GM13976 (cell line): ENCODE measurements around the gene RBM3.

ENCODE experiments used
- DNase-seq: peaks from one replicate; pipeline ENCODE4 v3.0.0; 2012; ENCODE audit warnings: low spot score
- CTCF ChIP-seq: IDR thresholded peaks from 2 replicates; pipeline ENCODE4 v1.5.1; 2012; ENCODE audit warnings: borderline replicate concordance, mild to moderate bottlenecking; ENCODE audit not compliant: insufficient read depth; ENCODE audit errors: extremely low read depth, missing control alignments, control extremely low read depth
- in situ Hi-C: fragments of 300-500 bp; cut with MboI; formaldehyde crosslinking; loops from one replicate; pipeline ENCODE4 v1.12.0; 2022; ENCODE audit warnings: low sequenced_read_pairs, mixed read lengths, inconsistent platforms; ENCODE audit not compliant: unreplicated experiment

Gene RBM3

GRCh38 chrX:48598614-48599013 is 24.3 kb downstream of the RBM3 start:
- no peak for DNase-seq
- no peak for TF ChIP-seq CTCF
- in situ Hi-C loops = no loop called here

- TF ChIP-seq CTCF = no peak
- in situ Hi-C loops = no loop called here
- no peak for DNase-seq
Observed at GRCh38 chrX:48599341-48599740, 25.1 kb downstream of the RBM3 start.

- DNase-seq = no peak
- in situ Hi-C loops = no loop called here
- TF ChIP-seq CTCF = no peak
Observed at GRCh38 chrX:48600226-48600625, 25.9 kb downstream of the RBM3 start.

GRCh38 chrX:48601741-48602394 is 27.6 kb downstream of the RBM3 start:
- TF ChIP-seq CTCF = no peak
- in situ Hi-C loops = no loop called here
- DNase-seq = no peak

GRCh38 chrX:48604701-48605100 is 30.4 kb downstream of the RBM3 start:
- DNase-seq = no peak
- in situ Hi-C loops = no loop called here
- no peak for TF ChIP-seq CTCF

- DNase-seq = no peak
- in situ Hi-C loops = no loop called here
- no peak for TF ChIP-seq CTCF
Observed at GRCh38 chrX:48606091-48606490, 31.8 kb downstream of the RBM3 start.
